H1 (cell line): ENCODE data around the gene NLRP1. TPM values are rescaled to one million over a fixed set of nuclear protein-coding genes. Genes with fewer than 3 reads are reported as not detected.

Experiments used
- CTCF ChIA-PET: fragments of 300-600 bp; sonication (Branson Sonifier 250); formaldehyde crosslinking; loops from one replicate; lab custom pipeline; 2021; ENCODE audit not compliant: partially characterized antibody; lab: Charles Lee
- POLR2A ChIA-PET: fragments of 300-600 bp; sonication (Branson Sonifier 250); formaldehyde crosslinking; loops from one replicate; lab custom pipeline; 2021; ENCODE audit warnings: inconsistent platforms; ENCODE audit not compliant: partially characterized antibody; lab: Charles Lee
- DNase-seq, 2 experiments: peaks; one replicate each; pipeline versions ENCODE4 v3.0.0 to v3.0.0-alpha.2; 2010 to 2022; ENCODE audit warnings: low spot score in 2 of 2, low read depth in 1 of 2, mixed read lengths in 1 of 2
- FAIRE-seq: peaks from 2 replicates; lab custom pipeline; 2011; peaks lifted over from hg19 to GRCh38; lab: Jason Lieb, UNC
- H2AFZ ChIP-seq: 2 replicates; pipeline ENCODE4 v1.8.1; 2012; ENCODE audit warnings: low read length, inconsistent platforms
- H2AK5ac ChIP-seq: 2 replicates; pipeline ENCODE4 v1.6.1; 2013; ENCODE audit warnings: low read depth, low read length
- H2BK120ac ChIP-seq: replicated peaks from 2 replicates; pipeline ENCODE3; 2013; ENCODE audit warnings: low read depth, low read length, inconsistent platforms
- H2BK12ac ChIP-seq: 2 replicates; pipeline ENCODE4 v1.6.1; 2013; ENCODE audit warnings: low read depth, low read length
- H2BK15ac ChIP-seq: 2 replicates; pipeline ENCODE4 v1.6.1; 2013; ENCODE audit warnings: low read length
- H2BK20ac ChIP-seq: 2 replicates; pipeline ENCODE4 v1.6.1; 2013; ENCODE audit warnings: low read length
- H2BK5ac ChIP-seq: 2 replicates; pipeline ENCODE4 v1.6.1; 2013; ENCODE audit warnings: low read depth, low read length
- H3K14ac ChIP-seq: 2 replicates; pipeline ENCODE4 v1.6.1; 2013; ENCODE audit warnings: inconsistent platforms; ENCODE audit not compliant: insufficient read length
- H3K18ac ChIP-seq: 2 replicates; pipeline ENCODE4 v1.6.1; 2013; ENCODE audit warnings: low read length; ENCODE audit errors: extremely low read depth
- H3K23ac ChIP-seq: 2 replicates; pipeline ENCODE4 v1.6.1; 2013; ENCODE audit warnings: inconsistent platforms; ENCODE audit not compliant: insufficient read length
- H3K23me2 ChIP-seq: 2 replicates; pipeline ENCODE4 v1.6.1; 2013; ENCODE audit warnings: low read depth, low read length
- H3K27ac ChIP-seq: 2 replicates; pipeline ENCODE4 v1.6.1; 2011; ENCODE audit warnings: low read depth, low read length, inconsistent platforms
- H3K27me3 ChIP-seq, 4 experiments: replicated peaks in 1 of 4; 1 replicate in 1 of 4; 2 replicates in 3 of 4; pipeline versions ENCODE4 v1.6.1 to v1.8.1; 2011 to 2013; ENCODE audit warnings: low read length in 3 of 4, mild to moderate bottlenecking in 3 of 4, inconsistent platforms in 2 of 4, mixed read lengths in 2 of 4, moderate library complexity in 1 of 4; ENCODE audit not compliant: control insufficient read depth in 3 of 4, insufficient read depth in 3 of 4; ENCODE audit errors: extremely low read depth in 1 of 4
- H3K36me3 ChIP-seq, 4 experiments: 2 replicates each; pipeline versions ENCODE4 v1.6.1 to v1.8.1; 2011 to 2013; ENCODE audit warnings: mild to moderate bottlenecking in 4 of 4, low read length in 3 of 4, moderate library complexity in 2 of 4, control low read depth in 1 of 4, inconsistent platforms in 1 of 4; ENCODE audit not compliant: insufficient read depth in 4 of 4, control insufficient read depth in 2 of 4
- H3K4ac ChIP-seq: replicated peaks from 2 replicates; pipeline ENCODE3; 2013; ENCODE audit warnings: low read length, low read depth, mixed read lengths, inconsistent platforms; ENCODE audit not compliant: insufficient read length
- H3K4me1 ChIP-seq, 4 experiments: replicated peaks in 1 of 4; 1 replicate in 1 of 4; 2 replicates in 3 of 4; pipeline versions ENCODE4 v1.6.1 to v1.8.1; 2011 to 2013; ENCODE audit warnings: low read length in 3 of 4, inconsistent platforms in 2 of 4, mixed read lengths in 1 of 4; ENCODE audit not compliant: insufficient read depth in 4 of 4, control insufficient read depth in 3 of 4
- H3K4me2 ChIP-seq, 2 experiments: 2 replicates each; pipeline versions ENCODE4 v1.6.1 to v1.8.1; 2011 to 2013; ENCODE audit warnings: low read depth in 2 of 2, low read length in 2 of 2, control low read depth in 1 of 2, inconsistent platforms in 1 of 2, mild to moderate bottlenecking in 1 of 2; ENCODE audit not compliant: insufficient read depth in 1 of 2
- H3K4me3 ChIP-seq, 4 experiments: fragments of 200-600, 300-600 bp in 1 of 4; sonication (generic), shearing (Covaris generic), sonication (Bioruptor Twin) in 1 of 4; 2 replicates each; pipeline versions ENCODE4 v1.5.1 to v1.8.1; 2011 to 2016; ENCODE audit warnings: low read length in 4 of 4, low read depth in 3 of 4, control low read depth in 2 of 4, inconsistent platforms in 2 of 4, mild to moderate bottlenecking in 2 of 4, mixed read lengths in 1 of 4, moderate library complexity in 1 of 4; ENCODE audit not compliant: insufficient read depth in 2 of 4; ENCODE audit errors: extremely low read depth in 1 of 4
- H3K56ac ChIP-seq: replicated peaks from 2 replicates; pipeline ENCODE3; 2013; ENCODE audit warnings: low read depth, mild to moderate bottlenecking, mixed read lengths, low read length, inconsistent platforms; ENCODE audit not compliant: insufficient read length
- H3K79me1 ChIP-seq: 2 replicates; pipeline ENCODE4 v1.6.1; 2013; ENCODE audit warnings: low read depth, low read length, control low read depth
- H3K79me2 ChIP-seq, 2 experiments: 2 replicates each; pipeline versions ENCODE4 v1.6.1 to v1.8.1; 2012 to 2013; ENCODE audit warnings: low read length in 2 of 2, mild to moderate bottlenecking in 2 of 2, inconsistent platforms in 1 of 2; ENCODE audit not compliant: insufficient read depth in 2 of 2, control insufficient read depth in 1 of 2
- H3K9ac ChIP-seq, 4 experiments: replicated peaks in 1 of 4; 1 replicate in 1 of 4; 2 replicates in 3 of 4; pipeline versions ENCODE4 v1.6.1 to v1.8.1; 2011 to 2013; ENCODE audit warnings: low read depth in 3 of 4, low read length in 3 of 4, control low read depth in 2 of 4, mild to moderate bottlenecking in 2 of 4, moderate library complexity in 2 of 4, inconsistent platforms in 1 of 4; ENCODE audit errors: extremely low read depth in 1 of 4
- H3K9me3 ChIP-seq, 2 experiments: 2 replicates each; pipeline versions ENCODE4 v1.6.1 to v1.8.1; 2012 to 2013; ENCODE audit warnings: mild to moderate bottlenecking in 2 of 2, moderate library complexity in 2 of 2, control low read depth in 1 of 2, inconsistent platforms in 1 of 2, low read depth in 1 of 2, low read length in 1 of 2, mixed read lengths in 1 of 2; ENCODE audit not compliant: insufficient read depth in 2 of 2
- H4K20me1 ChIP-seq, 2 experiments: replicated peaks in 1 of 2; 2 replicates each; pipeline versions ENCODE3 to v1.8.1; 2011 to 2013; ENCODE audit warnings: inconsistent platforms in 2 of 2, low read length in 2 of 2, mild to moderate bottlenecking in 1 of 2; ENCODE audit not compliant: insufficient read depth in 2 of 2, control insufficient read depth in 1 of 2
- H4K5ac ChIP-seq: 2 replicates; pipeline ENCODE4 v1.6.1; 2013; ENCODE audit warnings: low read length, low read depth, mixed read lengths, inconsistent platforms; ENCODE audit not compliant: insufficient read length
- H4K8ac ChIP-seq: 2 replicates; pipeline ENCODE4 v1.8.0; 2013; ENCODE audit warnings: mild to moderate bottlenecking, moderate library complexity, low read length, inconsistent platforms; ENCODE audit not compliant: insufficient read depth; ENCODE audit errors: extremely low read depth
- H4K91ac ChIP-seq: replicated peaks from 2 replicates; pipeline ENCODE3; 2013; ENCODE audit warnings: low read length, mixed read lengths, inconsistent platforms; ENCODE audit not compliant: insufficient read length
- BRCA1 ChIP-seq: IDR thresholded peaks from 2 replicates; pipeline ENCODE4 v1.6.1; 2012; ENCODE audit warnings: low read depth, low read length, improper control_type of control experiment
- CBX8 ChIP-seq: fragments of 300-800, 300-1000 bp; sonication (generic); IDR thresholded peaks from 2 replicates; pipeline ENCODE4 v1.7.1; 2016; ENCODE audit warnings: low read depth, low read length, borderline replicate concordance
- CHD2 ChIP-seq: IDR thresholded peaks from 2 replicates; pipeline ENCODE4 v1.6.1; 2012; ENCODE audit warnings: low read length, improper control_type of control experiment
- POLR2AphosphoS5 ChIP-seq: IDR thresholded peaks from 2 replicates; pipeline ENCODE4 v1.6.1; 2011; ENCODE audit warnings: low read depth, low read length
- RBBP5 ChIP-seq: IDR thresholded peaks from 2 replicates; pipeline ENCODE4 v1.7.1; 2012; ENCODE audit warnings: low read depth, mild to moderate bottlenecking, inconsistent platforms, low read length, moderate library complexity, borderline replicate concordance
- SP1 ChIP-seq: IDR thresholded peaks from 2 replicates; pipeline ENCODE4 v1.6.1; 2011; ENCODE audit warnings: low read depth, low read length
- SP4 ChIP-seq: IDR thresholded peaks from 2 replicates; pipeline ENCODE4 v1.6.1; 2012; ENCODE audit warnings: low read length, inconsistent platforms
- TAF7 ChIP-seq: optimal IDR thresholded peaks from 2 replicates; pipeline ENCODE3; 2011; ENCODE audit warnings: low read depth, mild to moderate bottlenecking, inconsistent platforms, low read length, moderate library complexity, borderline replicate concordance
- TCF12 ChIP-seq: IDR thresholded peaks from 2 replicates; pipeline ENCODE4 v1.6.1; 2011; ENCODE audit warnings: low read depth, mild to moderate bottlenecking, low read length
- TEAD4 ChIP-seq: IDR thresholded peaks from 2 replicates; pipeline ENCODE4 v1.6.1; 2012; ENCODE audit warnings: low read depth, low read length, inconsistent platforms, mixed read lengths
- YY1 ChIP-seq: IDR thresholded peaks from 2 replicates; pipeline ENCODE4 v1.6.1; 2011; ENCODE audit warnings: low read depth, mild to moderate bottlenecking, low read length
- polyA plus RNA-seq, 7 experiments: library from polyadenylated mRNA; depleted of rRNA in 3 of 7; stranded (reverse) in 5 of 7; unstranded in 2 of 7; fragments of >200 nt in 5 of 7; fragments of 200-250 nt in 2 of 7; gene quantifications; 1 replicate in 5 of 7; 2 replicates in 1 of 7; 4 replicates in 1 of 7; pipeline versions ENCODE4 v1.2.1 to v1.2.3, GENCODE V29; 2011 to 2013; ENCODE audit warnings: missing spikeins in 2 of 7, mixed read lengths in 2 of 7
- total RNA-seq: library from RNA; stranded (reverse); fragmentation: NEBNext Ultra II Directional; extraction: Animal tissue kit (Norgen Biotek cat#: 25700); gene quantifications from 2 replicates; pipeline ENCODE4 v1.2.1, GENCODE V29; 2021
- TF ChIP-seq, protein P1 (sequence below): IDR thresholded peaks from 2 replicates; pipeline ENCODE4 v1.6.1; 2012; ENCODE audit warnings: inconsistent platforms
- TF ChIP-seq, protein P2 (sequence below): IDR thresholded peaks from 2 replicates; pipeline ENCODE4 v1.6.1; 2012; ENCODE audit warnings: inconsistent platforms
- TF ChIP-seq, protein P3 (sequence below): IDR thresholded peaks from 2 replicates; pipeline ENCODE4 v1.6.1; 2011; ENCODE audit warnings: low read length, improper control_type of control experiment

NLRP1 gene
- total and polyA plus RNA-seq, 2 of the 8 experiments (the other 6 are each of a cell fraction or from before 2014, with no cell fraction given), result 8.6 to 10.4 TPM

DNA sequence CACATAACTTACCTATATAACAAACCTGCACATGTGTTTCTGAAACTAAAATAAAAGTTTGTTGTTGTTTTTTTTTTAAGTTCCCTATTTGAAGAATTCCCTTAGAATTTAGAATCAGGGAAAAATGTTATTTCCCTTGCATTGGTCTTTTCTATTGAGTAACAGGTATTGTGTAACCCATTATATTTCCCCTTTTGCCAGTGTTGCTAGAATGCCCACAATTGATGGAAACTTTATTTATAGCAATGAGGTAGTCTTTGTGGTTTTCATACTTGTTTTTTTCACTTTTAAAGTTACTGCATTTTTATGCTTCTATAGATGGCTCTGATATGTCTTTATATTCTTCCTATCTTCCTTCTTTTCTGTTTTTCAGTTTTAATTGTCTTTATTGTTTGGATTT, 3.9 kb downstream of the NLRP1 start:
- Histone ChIP-seq H2AK5ac (no peak overlapping the region), H3K4me2 (no peak overlapping the region), H2AFZ (no peak overlapping the region), H3K18ac (no peak overlapping the region), H4K5ac (no peak overlapping the region), H3K56ac (no peak overlapping the region), H3K27me3 (no peaks in the 10 kb centered on the region), H3K4me3 (no peak overlapping the region), H3K14ac (no peak overlapping the region), H3K9ac (no peak overlapping the region), H3K9me3 (no peaks in the 10 kb centered on the region), H3K23ac (no peak overlapping the region), H3K36me3 (no peaks in the 10 kb centered on the region), H3K79me1 (no peaks in the 10 kb centered on the region), H2BK5ac (no peak overlapping the region), H2BK15ac (no peak overlapping the region), H3K23me2 (no peaks in the 10 kb centered on the region), H4K8ac (no peak overlapping the region), H2BK12ac (no peak overlapping the region), H3K27ac (no peak overlapping the region), H4K20me1 (no peaks in the 10 kb centered on the region), H2BK20ac (no peak overlapping the region), H4K91ac (no peak overlapping the region), H3K4ac (no peak overlapping the region), H3K4me1 (peaks cover 0 to 3% (median 0%) of the 10 kb centered on the region in 4 experiments; a peak in 1 of 7 replicates), H2BK120ac (no peak overlapping the region), H3K79me2 (no peaks in the 10 kb centered on the region)
- FAIRE-seq (no peak), DNase-seq (no peak)
- TF ChIP-seq POLR2AphosphoS5 (no peak), TEAD4 (no peak), TAF7 (no peak), CHD2 (no peak), RBBP5 (no peak), YY1 (no peak), SP1 (no peak), CBX8 (no peak), TCF12 (no peak), BRCA1 (no peak), SP4 (no peak)
- TF ChIP-seq, protein P1, sequence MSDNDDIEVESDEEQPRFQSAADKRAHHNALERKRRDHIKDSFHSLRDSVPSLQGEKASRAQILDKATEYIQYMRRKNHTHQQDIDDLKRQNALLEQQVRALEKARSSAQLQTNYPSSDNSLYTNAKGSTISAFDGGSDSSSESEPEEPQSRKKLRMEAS, result no peak
- TF ChIP-seq, protein P2, sequence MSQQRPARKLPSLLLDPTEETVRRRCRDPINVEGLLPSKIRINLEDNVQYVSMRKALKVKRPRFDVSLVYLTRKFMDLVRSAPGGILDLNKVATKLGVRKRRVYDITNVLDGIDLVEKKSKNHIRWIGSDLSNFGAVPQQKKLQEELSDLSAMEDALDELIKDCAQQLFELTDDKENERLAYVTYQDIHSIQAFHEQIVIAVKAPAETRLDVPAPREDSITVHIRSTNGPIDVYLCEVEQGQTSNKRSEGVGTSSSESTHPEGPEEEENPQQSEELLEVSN, result no peak
- TF ChIP-seq, protein P3, sequence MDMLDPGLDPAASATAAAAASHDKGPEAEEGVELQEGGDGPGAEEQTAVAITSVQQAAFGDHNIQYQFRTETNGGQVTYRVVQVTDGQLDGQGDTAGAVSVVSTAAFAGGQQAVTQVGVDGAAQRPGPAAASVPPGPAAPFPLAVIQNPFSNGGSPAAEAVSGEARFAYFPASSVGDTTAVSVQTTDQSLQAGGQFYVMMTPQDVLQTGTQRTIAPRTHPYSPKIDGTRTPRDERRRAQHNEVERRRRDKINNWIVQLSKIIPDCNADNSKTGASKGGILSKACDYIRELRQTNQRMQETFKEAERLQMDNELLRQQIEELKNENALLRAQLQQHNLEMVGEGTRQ, result no peak
- POLR2A ChIA-PET, result no interaction called here
- CTCF ChIA-PET, result no interaction called here
